Spleen (tissue), 7 donors: ENCODE results near the gene SPIRE2.

Source experiments
- POLR2A ChIP-seq, 3 donors: fragments of 450-650 bp; IDR thresholded peaks; one replicate each; pipeline ENCODE4 v1.5.1; 2017; ENCODE audit warnings: antibody characterized with exemption in 3 of 3, mild to moderate bottlenecking in 1 of 3
- POLR2AphosphoS5 ChIP-seq, 3 donors: sonication (generic); formaldehyde crosslinking; IDR thresholded peaks; one replicate each; pipeline ENCODE4 v1.5.1; 2017; ENCODE audit warnings: antibody characterized with exemption in 3 of 3
- TF ChIP-seq, protein P1 (sequence below), 11 experiments: fragments of 200-600 bp in 7 of 11; fragments of 450-650 bp in 4 of 11; sonication (generic) in 4 of 11; IDR thresholded peaks in 8 of 11; conservative IDR thresholded peaks in 3 of 11; 1 replicate in 7 of 11; 2 replicates in 4 of 11; pipeline versions ENCODE4 v1.4.0 to v1.8.0; 2016 to 2021; ENCODE audit warnings: antibody characterized with exemption in 11 of 11, inconsistent platforms in 4 of 11, mild to moderate bottlenecking in 1 of 11
- donor health status: DM: no; HTN: no; CAD: no; lungs with moderate emphysema.
- donor health status: DM: no; HTN: no; CAD: no.
- donor health status: DM: no; HTN: no; CAD: no.

GRCh38 chr16:89870440-89870839 is 42.2 kb downstream of the SPIRE2 start:
- TF ChIP-seq, protein P1, sequence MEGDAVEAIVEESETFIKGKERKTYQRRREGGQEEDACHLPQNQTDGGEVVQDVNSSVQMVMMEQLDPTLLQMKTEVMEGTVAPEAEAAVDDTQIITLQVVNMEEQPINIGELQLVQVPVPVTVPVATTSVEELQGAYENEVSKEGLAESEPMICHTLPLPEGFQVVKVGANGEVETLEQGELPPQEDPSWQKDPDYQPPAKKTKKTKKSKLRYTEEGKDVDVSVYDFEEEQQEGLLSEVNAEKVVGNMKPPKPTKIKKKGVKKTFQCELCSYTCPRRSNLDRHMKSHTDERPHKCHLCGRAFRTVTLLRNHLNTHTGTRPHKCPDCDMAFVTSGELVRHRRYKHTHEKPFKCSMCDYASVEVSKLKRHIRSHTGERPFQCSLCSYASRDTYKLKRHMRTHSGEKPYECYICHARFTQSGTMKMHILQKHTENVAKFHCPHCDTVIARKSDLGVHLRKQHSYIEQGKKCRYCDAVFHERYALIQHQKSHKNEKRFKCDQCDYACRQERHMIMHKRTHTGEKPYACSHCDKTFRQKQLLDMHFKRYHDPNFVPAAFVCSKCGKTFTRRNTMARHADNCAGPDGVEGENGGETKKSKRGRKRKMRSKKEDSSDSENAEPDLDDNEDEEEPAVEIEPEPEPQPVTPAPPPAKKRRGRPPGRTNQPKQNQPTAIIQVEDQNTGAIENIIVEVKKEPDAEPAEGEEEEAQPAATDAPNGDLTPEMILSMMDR (IDR thresholded peaks at IDR 0.05 in 8 of 11, conservative IDR thresholded peaks at IDR 0.05 in 3 of 11), result no peak
- no peak for TF ChIP-seq POLR2AphosphoS5 (IDR thresholded peaks at IDR 0.05)
- TF ChIP-seq POLR2A (IDR thresholded peaks at IDR 0.05), result no peak
